ENCODE results near the gene ACKR2.

The ACKR2 gene

GRCh38 chr3:42851228-42851834, 42.1 kb downstream of the ACKR2 start:
- TF ChIP-seq, protein P1, sequence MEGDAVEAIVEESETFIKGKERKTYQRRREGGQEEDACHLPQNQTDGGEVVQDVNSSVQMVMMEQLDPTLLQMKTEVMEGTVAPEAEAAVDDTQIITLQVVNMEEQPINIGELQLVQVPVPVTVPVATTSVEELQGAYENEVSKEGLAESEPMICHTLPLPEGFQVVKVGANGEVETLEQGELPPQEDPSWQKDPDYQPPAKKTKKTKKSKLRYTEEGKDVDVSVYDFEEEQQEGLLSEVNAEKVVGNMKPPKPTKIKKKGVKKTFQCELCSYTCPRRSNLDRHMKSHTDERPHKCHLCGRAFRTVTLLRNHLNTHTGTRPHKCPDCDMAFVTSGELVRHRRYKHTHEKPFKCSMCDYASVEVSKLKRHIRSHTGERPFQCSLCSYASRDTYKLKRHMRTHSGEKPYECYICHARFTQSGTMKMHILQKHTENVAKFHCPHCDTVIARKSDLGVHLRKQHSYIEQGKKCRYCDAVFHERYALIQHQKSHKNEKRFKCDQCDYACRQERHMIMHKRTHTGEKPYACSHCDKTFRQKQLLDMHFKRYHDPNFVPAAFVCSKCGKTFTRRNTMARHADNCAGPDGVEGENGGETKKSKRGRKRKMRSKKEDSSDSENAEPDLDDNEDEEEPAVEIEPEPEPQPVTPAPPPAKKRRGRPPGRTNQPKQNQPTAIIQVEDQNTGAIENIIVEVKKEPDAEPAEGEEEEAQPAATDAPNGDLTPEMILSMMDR (IDR thresholded peaks at IDR 0.05; ENCODE audit: low read depth, low read length), result no peak
- H3K36me3 ChIP-seq, result no peaks in the 10 kb centered on the region
- H3K4me3 ChIP-seq (ENCODE audit: low read depth, low read length), result no peak overlapping the region
- no peak overlapping the region for H3K27ac ChIP-seq
- no peak for DNase-seq
- H3K27me3 ChIP-seq (ENCODE audit: insufficient read depth, low read depth, severe bottlenecking), result no peaks in the 10 kb centered on the region
- no peaks in the 10 kb centered on the region for H3K9me3 ChIP-seq (ENCODE audit: severe bottlenecking)

DNA sequence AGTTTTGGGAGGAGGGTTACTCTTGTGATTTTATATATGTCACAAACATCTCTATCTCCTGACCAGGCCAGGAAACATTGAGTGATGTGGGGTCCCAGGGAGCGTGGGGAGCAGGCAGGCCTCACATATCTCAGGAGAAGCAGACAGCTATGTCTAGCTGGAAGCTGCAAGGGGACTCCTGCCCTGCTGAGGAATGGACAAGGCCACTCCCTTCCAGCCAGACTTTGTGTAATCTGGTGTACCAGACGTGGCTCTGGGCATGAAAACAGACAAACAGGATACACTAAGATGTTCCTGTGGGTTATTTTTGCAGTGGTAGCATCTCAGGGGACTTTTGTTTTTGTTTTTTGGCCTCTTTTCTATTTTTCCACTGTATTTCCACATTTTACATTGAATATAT, 43.2 kb downstream of the ACKR2 start:
- TF ChIP-seq, protein P1 (IDR thresholded peaks at IDR 0.05; ENCODE audit: low read depth, low read length), result no peak
- H3K27me3 ChIP-seq (ENCODE audit: insufficient read depth, low read depth, severe bottlenecking), result no peaks in the 10 kb centered on the region
- H3K36me3 ChIP-seq, result no peaks in the 10 kb centered on the region
- H3K9me3 ChIP-seq (ENCODE audit: severe bottlenecking), result no peaks in the 10 kb centered on the region
- no peak overlapping the region for H3K4me3 ChIP-seq (ENCODE audit: low read depth, low read length)
- H3K27ac ChIP-seq, result no peak overlapping the region
- DNase-seq, result no peak

DNA sequence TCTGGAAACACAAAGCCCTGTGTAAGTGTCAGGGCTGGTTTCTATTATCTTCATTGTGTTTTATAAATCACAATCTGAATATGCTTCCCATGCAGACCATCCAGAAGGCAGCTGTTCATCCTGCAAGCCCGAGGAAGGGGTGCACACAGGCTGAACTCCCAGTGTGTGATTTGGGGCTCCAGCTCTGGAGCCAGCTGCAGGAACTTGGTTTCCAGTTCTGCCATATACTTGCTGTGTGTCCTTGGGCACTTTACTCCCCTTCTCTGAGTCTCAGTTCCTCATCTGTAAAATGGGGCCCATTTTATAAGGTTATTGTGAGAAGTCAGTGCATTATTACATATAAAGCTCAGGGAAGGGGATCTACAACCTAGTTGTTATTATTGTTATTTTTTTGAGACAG, 43.8 kb downstream of the ACKR2 start:
- Histone ChIP-seq H3K9me3 (ENCODE audit: severe bottlenecking) (no peaks in the 10 kb centered on the region), H3K27me3 (ENCODE audit: insufficient read depth, low read depth, severe bottlenecking) (no peaks in the 10 kb centered on the region), H3K27ac (no peak overlapping the region), H3K36me3 (no peaks in the 10 kb centered on the region), H3K4me3 (ENCODE audit: low read depth, low read length) (no peak overlapping the region)
- no peak for DNase-seq
- TF ChIP-seq, protein P1 (IDR thresholded peaks at IDR 0.05; ENCODE audit: low read depth, low read length), result no peak

DNA sequence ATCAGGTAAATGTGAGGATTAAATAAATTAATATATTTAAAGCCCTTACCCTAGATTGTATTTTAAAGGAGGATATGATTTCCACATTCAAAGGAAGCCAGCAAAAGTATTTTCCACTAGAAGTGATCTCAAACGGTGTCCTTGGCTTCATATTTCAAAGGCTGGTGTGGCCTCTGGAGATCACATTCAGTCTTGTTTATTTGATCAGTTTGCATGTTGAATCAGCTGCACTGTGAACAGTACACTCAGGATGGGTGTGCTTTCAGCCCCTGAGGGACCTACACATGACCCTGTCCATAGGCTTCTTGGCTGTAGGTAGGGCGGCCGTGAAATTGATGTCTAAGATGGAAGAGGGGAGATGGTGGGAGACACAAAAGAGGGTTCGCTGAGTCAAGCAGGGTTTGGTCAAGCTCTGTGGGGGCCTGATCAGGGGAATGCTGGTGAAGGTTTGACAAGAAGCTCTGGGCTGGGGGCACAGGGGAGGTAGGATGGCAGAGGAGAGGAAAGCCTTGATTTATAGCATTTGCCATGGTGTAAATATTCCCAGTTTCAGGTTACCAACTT, 44.6 kb downstream of the ACKR2 start:
- DNase-seq, result no peak
- no peak overlapping the region for H3K4me3 ChIP-seq (ENCODE audit: low read depth, low read length)

GRCh38 chr3:42855219-42855546, 45.9 kb downstream of the ACKR2 start:
- Histone ChIP-seq H3K4me3 (ENCODE audit: low read depth, low read length) (no peak overlapping the region), H3K27ac (no peak overlapping the region), H3K27me3 (ENCODE audit: insufficient read depth, low read depth, severe bottlenecking) (no peaks in the 10 kb centered on the region), H3K9me3 (ENCODE audit: severe bottlenecking) (no peaks in the 10 kb centered on the region), H3K36me3 (no peaks in the 10 kb centered on the region)
- TF ChIP-seq, protein P1 (IDR thresholded peaks at IDR 0.05; ENCODE audit: low read depth, low read length), result no peak
- DNase-seq, result no peak

More for the DNA sequence above, 44.6 kb downstream of the ACKR2 start:
- H3K9me3 ChIP-seq (ENCODE audit: severe bottlenecking), result no peaks in the 10 kb centered on the region
- TF ChIP-seq, protein P1 (IDR thresholded peaks at IDR 0.05; ENCODE audit: low read depth, low read length), result no peak
- no peaks in the 10 kb centered on the region for H3K36me3 ChIP-seq
- H3K27ac ChIP-seq, result no peak overlapping the region
- H3K27me3 ChIP-seq (ENCODE audit: insufficient read depth, low read depth, severe bottlenecking), result no peaks in the 10 kb centered on the region
